GM21529 (cell line): Measurements from ENCODE around the gene UMAD1.
A peak's percentile ranks its signal among the peaks of the same experiment; 100 is the strongest.

Source experiments
- ATAC-seq: cut with Tn5 transposase; IDR thresholded peaks from one replicate; pipeline ENCODE4 v1.9.1; 2021; ENCODE audit not compliant: unreplicated experiment

Gene UMAD1

DNA sequence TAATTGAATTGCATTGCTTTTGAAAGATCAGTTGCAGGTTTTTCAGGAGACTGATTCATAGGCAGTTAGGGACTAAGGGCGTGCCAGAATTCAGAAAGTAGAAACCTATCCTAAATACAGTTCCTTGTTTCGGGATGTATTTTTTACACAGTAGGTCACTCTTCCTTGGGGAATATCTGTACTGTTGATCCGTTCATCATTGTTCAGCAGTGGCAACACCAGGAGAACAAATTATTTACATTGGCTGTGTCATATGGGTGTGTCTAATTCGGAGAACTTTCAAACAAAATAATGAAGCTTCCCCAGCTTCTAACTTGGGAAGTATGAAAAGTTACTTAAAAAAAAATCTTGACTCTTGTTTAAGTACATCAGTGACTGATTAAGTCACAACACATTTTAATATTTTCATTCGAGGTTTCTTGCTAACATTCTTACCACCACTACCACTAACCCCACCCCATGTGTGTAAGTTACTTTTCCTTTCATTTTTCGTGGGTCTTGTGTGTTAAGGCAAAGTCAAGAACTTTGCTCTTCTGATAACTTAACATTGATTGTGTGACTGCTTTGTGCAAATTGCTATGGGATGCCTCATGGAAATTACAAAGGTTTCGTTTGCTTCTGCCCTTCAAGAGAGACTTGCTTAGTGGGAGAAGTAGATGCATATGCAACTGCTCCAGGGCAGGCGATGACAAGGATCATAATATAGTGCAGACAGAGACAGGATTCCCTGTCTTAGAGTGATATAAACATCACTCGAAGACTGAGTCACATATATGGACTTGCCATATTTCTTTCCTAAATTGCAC, 121.6 kb downstream of the UMAD1 start:
- peak; percentile 60 for ATAC-seq

DNA sequence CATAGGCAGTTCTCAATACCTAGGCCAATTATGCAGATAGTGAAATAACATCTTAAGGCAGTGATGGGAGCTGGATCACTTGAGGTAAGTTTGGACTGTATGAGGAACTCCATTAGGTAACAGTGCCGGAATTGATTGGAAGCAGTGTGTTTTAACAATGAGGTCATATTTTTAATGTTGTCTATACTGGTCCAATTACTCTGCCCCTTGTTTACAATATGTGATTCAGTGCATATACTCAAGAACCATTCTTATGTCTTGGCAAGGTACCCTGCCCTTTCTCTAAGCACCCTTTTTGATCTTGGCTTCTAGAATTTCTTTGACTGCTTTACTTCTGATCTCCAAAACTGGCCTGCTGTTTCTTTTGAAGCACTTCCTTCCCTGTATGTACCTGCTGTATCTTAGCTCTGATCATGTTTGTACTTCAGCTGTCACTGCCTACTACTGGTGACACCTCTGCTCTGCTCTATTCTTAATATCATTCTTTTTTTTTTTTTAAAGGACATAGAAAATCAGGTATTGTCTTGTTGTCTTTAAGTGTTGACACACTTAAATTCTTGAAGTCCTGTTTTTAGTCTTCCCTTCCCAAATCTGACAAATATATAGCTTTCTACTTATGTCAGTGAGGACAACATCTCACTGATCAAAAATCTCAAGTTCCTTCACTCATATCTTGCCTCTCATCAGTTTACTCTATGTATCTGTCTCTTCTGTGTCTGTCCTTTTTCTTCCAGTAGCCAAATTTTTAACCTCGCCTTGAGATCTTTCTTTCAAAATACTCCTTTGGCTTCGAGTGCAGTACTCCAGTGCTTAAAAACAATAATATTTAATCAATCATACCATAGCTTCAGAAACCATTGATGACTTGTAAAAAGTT, 124.2 kb downstream of the UMAD1 start:
- no peak for ATAC-seq

DNA sequence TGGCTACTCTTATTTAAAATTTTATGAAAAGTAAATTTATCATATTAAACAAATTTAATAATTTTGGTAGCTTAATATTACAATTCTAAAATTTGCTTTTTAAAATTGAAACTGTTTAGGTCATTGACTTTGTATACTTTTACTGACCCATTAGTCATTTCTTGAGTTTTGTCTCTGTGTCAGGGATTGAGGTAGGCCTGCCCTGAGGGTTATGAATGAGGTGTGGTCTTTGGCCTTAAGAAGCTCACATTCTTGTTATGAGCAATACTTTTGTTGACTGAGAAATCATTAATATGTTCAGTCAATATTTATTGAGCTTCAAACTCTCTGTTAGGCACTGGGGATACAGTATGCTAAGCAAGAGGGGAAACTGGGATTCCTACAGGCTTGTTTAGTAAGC, 124.9 kb downstream of the UMAD1 start:
- ATAC-seq, result peak; percentile 72

DNA sequence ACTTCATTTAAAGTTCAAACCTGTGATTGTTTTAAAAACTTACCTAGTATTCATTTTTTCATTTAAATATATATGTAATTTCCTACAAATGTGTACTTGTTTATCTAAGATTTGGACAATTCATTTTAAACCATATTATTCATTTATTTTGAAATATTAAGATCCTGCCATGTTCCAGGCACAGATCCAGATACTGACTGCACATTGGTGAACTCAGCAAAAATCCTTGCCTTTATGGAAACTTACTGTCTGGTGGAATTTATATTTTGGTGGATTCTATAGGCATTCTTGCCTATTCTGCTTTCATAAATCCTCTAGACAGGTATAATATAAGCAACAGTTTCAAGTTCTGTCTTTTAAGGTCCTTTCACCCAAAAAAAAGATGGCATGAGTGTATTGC, 126.1 kb downstream of the UMAD1 start:
- no peak for ATAC-seq

DNA sequence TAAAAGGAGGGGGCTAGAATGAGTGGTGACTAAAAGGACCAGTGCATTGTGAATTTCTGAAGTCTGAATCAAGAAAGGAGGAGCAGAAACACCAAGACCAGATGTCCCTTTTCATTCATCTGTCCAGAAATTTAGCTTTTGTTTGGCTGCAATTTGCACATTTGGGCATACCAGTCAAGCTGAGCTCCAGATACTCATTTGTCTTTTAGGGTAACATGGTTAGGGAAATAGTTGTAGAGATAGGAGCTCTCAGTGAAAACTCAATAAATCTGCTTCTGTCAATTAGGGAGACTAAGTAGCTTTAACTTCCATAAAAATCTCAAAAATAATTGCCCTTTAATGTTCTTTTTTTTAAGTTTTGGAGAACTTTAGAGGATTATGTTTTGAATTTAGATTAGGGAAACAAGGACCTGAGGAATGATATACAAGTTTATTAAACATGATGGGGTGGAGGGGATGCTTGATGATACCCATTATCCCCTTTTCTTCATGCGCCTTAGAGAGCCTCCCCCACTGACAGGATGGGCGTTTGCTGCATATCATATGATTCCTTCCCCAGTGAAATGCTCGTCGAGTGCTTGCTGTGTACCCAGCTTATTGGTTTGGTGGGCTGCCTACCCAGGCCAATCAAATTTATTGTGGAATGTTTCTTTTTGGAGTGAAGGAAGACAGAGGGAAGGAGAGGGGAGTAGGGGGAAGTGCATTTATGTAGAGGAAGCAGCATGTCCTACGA, 128.6 kb downstream of the UMAD1 start:
- ATAC-seq, result no peak

DNA sequence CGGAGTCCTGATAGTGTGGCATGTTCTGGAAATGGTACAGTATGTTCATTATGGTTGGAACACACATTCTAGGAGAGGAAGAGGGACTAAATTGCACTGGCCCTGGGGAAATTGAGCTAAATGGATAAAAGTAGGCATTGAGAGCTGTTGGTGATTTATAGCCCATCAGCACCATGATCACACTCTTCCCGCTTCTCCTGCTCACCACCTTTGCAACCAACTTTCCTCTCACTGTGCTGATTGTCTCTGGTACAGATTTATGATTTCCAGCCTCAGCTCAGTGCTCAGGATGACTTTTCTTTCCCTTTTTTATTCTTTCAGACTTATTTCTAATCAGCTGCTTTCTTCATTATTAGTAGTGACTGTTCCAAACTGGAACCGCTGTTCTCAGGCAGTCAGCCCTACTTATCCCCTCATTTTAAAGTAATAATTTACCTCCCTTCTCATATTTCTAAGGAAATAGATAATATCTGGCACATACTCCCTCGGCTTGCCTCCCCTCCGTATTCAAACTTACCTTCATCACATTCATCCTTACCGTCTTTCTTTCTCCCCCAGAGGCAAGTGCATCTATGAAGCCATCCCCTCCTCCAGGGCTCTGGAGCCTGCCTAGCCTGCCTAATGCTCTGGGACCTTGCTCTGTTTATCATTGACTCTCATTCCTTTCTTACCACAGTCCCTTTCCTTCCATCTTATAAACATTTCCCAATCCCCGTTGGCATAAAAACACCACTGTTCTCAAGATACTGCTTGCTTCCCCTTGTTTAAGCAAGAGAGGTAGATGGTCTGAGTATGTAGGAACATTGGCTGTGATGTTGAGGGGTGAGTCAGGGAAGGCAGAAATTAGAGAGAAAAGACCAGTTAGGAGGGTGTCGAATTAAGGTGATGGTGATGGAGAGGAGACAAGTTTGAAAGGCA, 129.4 kb downstream of the UMAD1 start:
- no peak for ATAC-seq

DNA sequence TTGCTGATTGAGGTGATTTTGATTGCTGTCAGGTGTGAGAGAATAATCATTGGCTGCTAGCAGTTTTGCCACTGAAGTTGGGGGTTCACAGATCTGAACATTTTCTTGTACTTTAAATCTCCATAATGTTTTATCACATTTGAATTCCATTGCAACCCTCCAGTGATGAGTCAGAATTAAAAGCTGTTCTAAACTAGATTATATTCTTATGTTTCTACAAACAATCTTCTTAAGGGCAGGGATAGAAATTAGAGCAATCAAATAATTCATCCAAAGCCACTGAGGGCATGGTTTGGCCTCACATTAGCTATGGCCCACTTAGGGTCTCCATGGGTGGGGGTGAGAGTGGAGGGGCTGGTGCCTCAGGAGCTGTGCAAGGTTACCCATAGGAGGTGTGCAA, 130.9 kb downstream of the UMAD1 start:
- ATAC-seq, result no peak

DNA sequence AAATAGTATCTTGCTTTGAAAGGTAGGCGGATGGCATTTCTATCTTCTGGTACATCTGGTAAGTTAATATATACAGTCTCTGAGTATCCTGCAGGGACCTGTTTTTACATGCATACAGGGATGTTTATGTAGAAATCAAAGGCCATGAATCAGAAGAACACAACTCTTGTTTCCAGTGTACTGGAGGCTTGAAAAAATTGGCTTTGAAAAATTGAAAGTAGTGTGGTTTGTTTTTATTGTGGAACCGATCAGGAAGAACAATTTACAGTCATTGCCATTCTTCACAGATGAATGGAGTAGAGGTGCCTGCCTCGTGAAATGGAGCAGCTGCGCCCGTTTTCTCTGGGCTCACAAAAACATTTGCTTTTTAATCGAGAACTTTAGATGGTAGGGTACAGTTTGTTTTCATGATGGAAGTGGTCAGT, 131.9 kb downstream of the UMAD1 start:
- peak; percentile 56 for ATAC-seq

DNA sequence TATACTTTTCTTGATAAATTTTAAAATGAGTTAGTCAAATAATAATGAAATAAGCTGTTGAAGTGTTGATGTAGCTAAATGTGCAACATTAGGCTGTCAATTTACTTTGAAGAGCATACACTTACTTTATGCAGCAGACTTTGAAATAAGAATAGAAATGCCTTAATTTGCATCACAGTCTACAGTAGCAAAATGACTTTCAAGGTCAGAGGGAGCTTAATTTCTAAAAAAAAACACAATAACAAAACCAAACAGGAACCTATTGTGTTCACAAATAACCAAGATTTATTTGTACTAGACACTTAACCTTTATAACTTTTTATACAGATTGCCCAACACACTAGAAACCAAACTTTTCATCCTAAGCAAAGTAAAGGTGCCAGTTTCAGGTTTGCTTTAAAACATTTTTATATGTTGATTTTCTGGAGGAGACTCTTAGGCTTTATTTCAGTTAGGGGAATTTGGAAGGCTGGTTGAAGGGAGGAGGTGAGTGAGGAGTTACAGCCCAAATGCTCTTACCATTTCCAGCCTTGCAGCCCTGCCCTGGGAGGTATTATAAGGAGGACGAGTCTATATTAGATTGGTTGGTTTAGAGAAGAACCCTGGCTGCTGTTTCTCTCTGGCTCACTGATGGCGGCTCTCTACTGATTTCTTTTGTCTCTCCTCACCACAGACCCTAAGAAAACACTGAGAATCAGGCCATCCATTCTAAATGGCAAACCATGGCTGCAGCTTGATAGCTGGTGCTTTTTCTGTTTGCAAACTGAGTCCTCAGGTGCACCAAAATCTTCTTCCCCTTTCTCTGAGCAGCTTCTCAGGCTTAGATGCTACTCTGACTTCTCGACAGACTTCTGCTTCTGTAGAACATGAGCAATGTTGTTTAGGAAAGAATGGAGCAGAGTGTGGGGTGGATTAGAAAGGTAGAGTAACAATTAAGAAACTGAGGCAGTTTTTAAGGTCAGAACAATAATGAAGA, 133.1 kb downstream of the UMAD1 start:
- ATAC-seq, result peak; percentile 75

DNA sequence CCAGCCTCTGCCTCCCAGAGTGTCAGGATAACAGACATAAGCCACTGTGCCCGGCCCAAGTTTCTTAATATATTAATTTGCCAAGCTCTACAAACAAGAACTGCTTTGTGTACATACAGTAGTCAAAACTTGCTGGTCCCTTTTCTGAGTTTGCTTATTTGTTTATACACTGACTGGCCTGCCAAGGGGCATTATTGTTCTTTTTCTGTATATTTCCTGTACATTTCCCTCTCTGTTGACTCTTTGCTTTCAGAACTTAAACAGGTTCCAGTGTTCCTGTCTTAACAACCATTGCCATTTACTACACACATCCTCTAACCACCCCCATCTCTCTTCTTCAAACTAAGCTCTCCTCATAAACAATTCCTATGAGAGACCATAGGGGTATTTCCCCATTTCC, 139.3 kb downstream of the UMAD1 start:
- ATAC-seq, result no peak

DNA sequence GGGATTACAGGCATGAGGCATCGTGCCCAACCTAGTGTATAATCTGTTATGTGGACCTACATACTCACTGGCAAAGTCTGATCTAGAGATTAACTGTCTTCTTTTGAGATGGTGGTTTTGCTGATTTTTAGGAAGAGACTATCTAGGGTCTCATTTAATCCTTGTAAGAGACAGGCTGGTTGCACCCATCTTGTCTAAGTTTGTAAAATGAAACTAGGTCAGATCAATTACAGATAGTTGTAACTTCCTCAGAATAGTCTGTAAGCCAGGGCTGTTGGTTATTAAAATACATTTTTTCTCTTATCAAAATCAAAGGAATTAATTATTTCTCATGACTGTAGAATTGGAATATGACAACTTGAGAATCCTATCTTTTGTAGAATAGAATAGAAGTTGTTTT, 142.4 kb downstream of the UMAD1 start:
- ATAC-seq, result no peak

DNA sequence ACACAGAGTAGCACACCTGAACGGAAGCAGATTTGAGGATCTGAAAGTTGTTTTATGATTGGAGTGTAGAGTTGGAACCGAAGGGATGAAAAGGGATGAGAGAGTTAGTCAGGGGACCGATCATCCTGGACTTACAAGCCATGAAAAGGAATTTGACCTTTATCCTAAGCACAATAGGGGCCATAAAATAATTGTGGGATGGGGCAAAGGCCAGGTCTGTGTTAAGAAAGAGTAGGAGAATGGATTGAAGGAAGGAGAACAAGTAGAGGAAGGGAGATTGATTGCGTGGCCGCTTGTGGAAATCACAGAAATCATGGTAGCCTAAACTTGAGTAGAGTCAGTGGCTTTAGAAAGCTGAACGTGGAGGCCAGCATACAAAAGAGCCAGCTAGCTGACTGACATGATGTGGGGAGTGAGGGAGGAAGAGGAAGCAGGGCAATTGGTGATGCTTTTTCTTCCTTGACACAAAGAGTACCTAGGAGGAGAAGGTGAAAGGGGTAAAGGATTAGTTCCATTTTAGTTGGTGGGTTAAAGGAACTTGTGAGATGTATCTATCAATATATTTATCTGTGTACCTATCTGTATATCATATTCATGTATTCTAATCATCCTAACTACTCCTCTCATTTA, 144.9 kb downstream of the UMAD1 start:
- no peak for ATAC-seq

DNA sequence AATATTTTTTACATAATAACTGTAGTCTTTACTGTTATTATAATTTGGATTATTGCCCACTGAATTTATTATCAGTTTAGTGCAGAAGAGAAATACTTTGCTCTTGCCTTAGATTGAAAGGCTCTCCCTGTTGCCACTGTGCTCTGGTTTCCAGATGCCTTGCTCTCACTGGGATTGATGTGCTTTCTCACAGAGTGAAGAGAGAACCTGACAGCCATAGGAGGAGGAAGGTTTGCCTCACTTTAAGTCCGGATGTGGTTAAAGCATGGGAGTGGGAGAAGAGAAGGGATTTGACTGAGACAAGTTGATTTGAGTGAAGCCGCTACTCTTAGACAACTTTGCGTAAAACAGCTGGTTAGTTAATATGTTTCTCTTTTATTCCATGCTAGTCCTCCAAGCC, 146.0 kb downstream of the UMAD1 start:
- no peak for ATAC-seq

DNA sequence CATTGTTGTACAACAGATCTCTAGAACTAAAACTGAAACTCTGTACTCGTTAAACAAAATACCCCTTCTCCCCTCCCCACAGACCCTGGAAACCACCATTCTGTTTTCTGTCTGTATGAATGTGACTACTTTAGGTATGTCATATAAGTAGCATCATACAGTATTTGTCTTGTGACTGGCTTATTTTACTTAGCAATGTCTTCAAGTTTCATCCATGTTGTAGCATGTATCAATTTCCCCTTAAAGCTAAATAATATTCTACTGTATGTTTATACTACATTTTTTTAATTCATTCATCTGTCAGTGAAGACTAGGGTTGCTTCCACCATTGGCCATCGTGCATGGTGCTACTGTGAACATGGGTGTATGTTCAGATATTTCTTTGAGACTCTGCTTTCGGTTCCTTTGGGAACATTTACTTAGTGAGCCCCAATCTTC, 149.0 kb downstream of the UMAD1 start:
- peak; percentile 95 for ATAC-seq

DNA sequence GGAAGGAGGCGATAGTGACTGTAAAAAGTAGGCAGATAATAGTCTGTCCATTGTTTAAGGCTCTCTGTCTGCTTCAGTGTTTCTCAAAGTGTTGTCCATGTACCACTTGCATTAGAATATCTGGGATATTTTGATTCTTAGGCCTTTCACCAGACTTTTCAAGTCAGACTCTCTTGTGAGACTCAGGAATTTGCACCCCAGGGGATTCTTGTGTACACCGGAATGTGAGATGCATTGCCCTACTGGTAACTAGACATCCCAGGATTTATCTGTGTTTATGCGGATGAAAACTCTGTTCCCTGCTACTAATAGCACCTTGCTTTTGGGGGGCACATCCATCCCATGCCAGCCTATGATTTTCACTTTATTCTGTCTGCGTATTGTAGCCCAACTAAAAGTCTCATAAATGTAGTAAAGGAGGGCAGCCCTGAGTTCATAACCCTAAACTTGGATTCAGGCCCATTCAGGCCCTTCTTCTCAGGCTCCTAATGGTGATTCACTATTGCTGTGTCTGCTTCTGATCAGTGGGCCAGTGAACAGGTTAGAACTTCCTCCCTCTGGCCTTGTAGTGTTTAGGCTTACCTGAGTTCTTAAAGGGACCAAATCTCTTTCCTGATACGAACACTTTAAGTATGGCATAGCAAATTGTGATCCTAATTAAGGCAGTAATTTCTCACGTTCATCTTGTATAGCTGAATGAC, 149.6 kb downstream of the UMAD1 start:
- ATAC-seq, result no peak

DNA sequence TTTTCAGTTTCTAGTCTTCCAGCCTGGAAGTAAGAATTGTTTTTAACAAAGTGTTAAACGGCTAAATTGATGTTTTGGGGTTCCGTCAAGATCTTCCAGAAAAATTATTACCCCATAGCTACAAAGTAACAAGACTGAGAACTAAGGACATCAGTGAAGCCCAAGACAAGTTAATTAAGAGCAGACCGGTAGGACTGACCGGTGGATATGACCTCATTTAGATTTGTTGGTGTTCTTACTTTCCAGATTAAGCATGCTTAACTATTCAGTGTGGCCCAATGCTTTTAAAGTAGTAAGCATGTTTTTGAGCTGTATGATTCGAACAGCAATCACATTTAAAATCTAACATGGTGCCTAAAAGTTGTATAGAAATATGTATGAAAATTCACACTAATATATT, 151.0 kb downstream of the UMAD1 start:
- ATAC-seq, result no peak

DNA sequence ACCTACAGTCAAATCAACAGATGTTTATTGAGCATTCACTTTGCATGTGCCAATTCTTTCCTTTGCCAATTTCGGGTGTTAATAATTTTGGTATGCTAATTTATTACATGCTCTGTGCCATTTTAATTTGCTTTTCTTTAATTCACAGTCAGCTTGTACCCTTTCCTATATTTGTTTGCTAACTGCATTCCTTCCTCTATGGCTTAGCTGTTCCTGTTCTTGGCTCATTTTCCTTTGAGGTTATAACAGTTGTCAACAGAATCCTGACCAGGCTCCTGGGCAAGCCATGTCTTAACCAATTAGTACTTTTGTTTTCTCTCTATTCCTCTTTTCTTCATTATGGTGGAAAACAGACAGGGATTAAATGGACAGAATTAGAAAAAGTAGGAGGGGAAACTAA, 151.5 kb downstream of the UMAD1 start:
- ATAC-seq, result no peak

DNA sequence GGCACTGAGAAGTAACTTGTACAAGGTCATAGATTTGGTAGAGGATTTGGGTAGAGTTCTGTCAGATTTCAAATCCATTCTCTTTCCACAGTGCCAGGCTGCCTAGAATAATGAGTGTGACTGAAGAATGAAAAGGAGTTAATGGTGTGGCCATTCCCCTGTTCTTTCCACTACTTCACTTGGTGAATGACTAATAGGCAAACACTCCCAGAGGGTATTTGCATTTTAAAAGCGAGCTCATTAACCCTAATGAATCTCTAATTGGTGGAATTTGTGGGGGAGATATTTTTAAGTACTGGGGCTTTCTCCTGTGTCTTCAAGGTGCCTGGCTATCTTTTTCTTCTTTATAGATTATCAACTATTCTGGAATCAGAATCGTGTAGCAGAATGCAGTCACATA, 152.7 kb downstream of the UMAD1 start:
- no peak for ATAC-seq
